ENCODE results near the gene COL11A1. TPM values are rescaled to one million over a fixed set of nuclear protein-coding genes. Genes with fewer than 3 reads are reported as not detected.

COL11A1 gene
- total RNA-seq, 2 experiments from 2014 or later, result 0.22 TPM; not detected in 1

- Histone ChIP-seq H3K4me1 (ENCODE audit: insufficient read depth, low read length, poor library complexity, severe bottlenecking) (no peaks in the 10 kb centered on the region), H3K4me2 (ENCODE audit: low read length) (no peak overlapping the region), H3K36me3 (ENCODE audit: insufficient read depth, low read length) (no peaks in the 10 kb centered on the region), H2AFZ (ENCODE audit: low read length) (no peak overlapping the region), H3K4me3 (ENCODE audit: low read depth, low read length, poor library complexity, severe bottlenecking) (no peak overlapping the region), H3K27ac (ENCODE audit: low read depth, low read length, poor library complexity, severe bottlenecking) (no peak overlapping the region), H4K20me1 (ENCODE audit: insufficient read depth, low read length) (no peaks in the 10 kb centered on the region), H3K79me2 (ENCODE audit: insufficient read depth, low read depth, low read length) (no peaks in the 10 kb centered on the region), H3K9me3 (ENCODE audit: low read length) (no peaks in the 10 kb centered on the region), H3K9me2 (ENCODE audit: insufficient read depth, low read length) (no peaks in the 10 kb centered on the region)
- CTCF ChIA-PET (ENCODE audit: unreplicated experiment), result no interaction called here
- TF ChIP-seq CTCF (conservative IDR thresholded peaks at IDR 0.05; ENCODE audit: low read length) (no peak), EZH2phosphoT487 (IDR thresholded peaks at IDR 0.05; ENCODE audit: borderline replicate concordance, low read depth, low read length) (no peak)
- intact Hi-C loops (cut with micrococcal nuclease; ENCODE audit: unreplicated experiment), result loop anchor here (5.0 to 10.0 kb wide), 2 partner anchors 133 to 416 kb away; no protein-coding TSS in a partner anchor
- no peak for DNase-seq (ENCODE audit: low spot score)
- BruUV-seq (replicated peaks), result no TSS peak
- POLR2A ChIA-PET, result interaction anchor here (0.6 to 1.7 kb wide), 4 partner anchors 10 to 367 kb away, joined by 4 to 6 read pairs (median 4); no protein-coding TSS in a partner anchor
These were observed 6.9 kb downstream of the COL11A1 start for GRCh38 chr1:103101399-103101798.

- Histone ChIP-seq H3K4me2 (ENCODE audit: low read length) (no peak overlapping the region), H3K27ac (ENCODE audit: low read depth, low read length, poor library complexity, severe bottlenecking) (no peak overlapping the region), H3K4me1 (ENCODE audit: insufficient read depth, low read length, poor library complexity, severe bottlenecking) (no peaks in the 10 kb centered on the region), H3K36me3 (ENCODE audit: insufficient read depth, low read length) (no peaks in the 10 kb centered on the region), H3K4me3 (ENCODE audit: low read depth, low read length, poor library complexity, severe bottlenecking) (no peak overlapping the region), H3K9me2 (ENCODE audit: insufficient read depth, low read length) (no peaks in the 10 kb centered on the region), H3K79me2 (ENCODE audit: insufficient read depth, low read depth, low read length) (no peaks in the 10 kb centered on the region), H2AFZ (ENCODE audit: low read length) (no peak overlapping the region), H3K9me3 (ENCODE audit: low read length) (no peaks in the 10 kb centered on the region), H4K20me1 (ENCODE audit: insufficient read depth, low read length) (no peaks in the 10 kb centered on the region)
- no TSS peak for BruUV-seq (replicated peaks)
- TF ChIP-seq CTCF (conservative IDR thresholded peaks at IDR 0.05; ENCODE audit: low read length) (no peak), EZH2phosphoT487 (IDR thresholded peaks at IDR 0.05; ENCODE audit: borderline replicate concordance, low read depth, low read length) (no peak)
- CTCF ChIA-PET (ENCODE audit: unreplicated experiment), result no interaction called here
- DNase-seq (ENCODE audit: low spot score), result no peak
- POLR2A ChIA-PET, result interaction anchor here (1.0 kb wide), 1 partner anchor 19 kb away, joined by 4 read pairs; no protein-coding TSS in a partner anchor
- intact Hi-C loops (cut with micrococcal nuclease; ENCODE audit: unreplicated experiment), result no loop called here
These were observed 19.1 kb downstream of the COL11A1 start for GRCh38 chr1:103089221-103089620.

GRCh38 chr1:103087256-103087655 lies 21.1 kb downstream of the COL11A1 start:
- no peaks in the 10 kb centered on the region for H4K20me1 ChIP-seq (ENCODE audit: insufficient read depth, low read length)
- no peak overlapping the region for H3K4me3 ChIP-seq (ENCODE audit: low read depth, low read length, poor library complexity, severe bottlenecking)
- H3K79me2 ChIP-seq (ENCODE audit: insufficient read depth, low read depth, low read length), result no peaks in the 10 kb centered on the region
- no peaks in the 10 kb centered on the region for H3K9me2 ChIP-seq (ENCODE audit: insufficient read depth, low read length)
- no peak for DNase-seq (ENCODE audit: low spot score)
- no peaks in the 10 kb centered on the region for H3K4me1 ChIP-seq (ENCODE audit: insufficient read depth, low read length, poor library complexity, severe bottlenecking)
- CTCF ChIA-PET (ENCODE audit: unreplicated experiment), result no interaction called here
- H3K9me3 ChIP-seq (ENCODE audit: low read length), result no peaks in the 10 kb centered on the region
- no peaks in the 10 kb centered on the region for H3K36me3 ChIP-seq (ENCODE audit: insufficient read depth, low read length)
- no peak overlapping the region for H3K27ac ChIP-seq (ENCODE audit: low read depth, low read length, poor library complexity, severe bottlenecking)
- intact Hi-C loops (cut with micrococcal nuclease; ENCODE audit: unreplicated experiment), result no loop called here
- H3K4me2 ChIP-seq (ENCODE audit: low read length), result no peak overlapping the region
- no peak for TF ChIP-seq EZH2phosphoT487 (IDR thresholded peaks at IDR 0.05; ENCODE audit: borderline replicate concordance, low read depth, low read length)
- TF ChIP-seq CTCF (conservative IDR thresholded peaks at IDR 0.05; ENCODE audit: low read length), result no peak
- no peak overlapping the region for H2AFZ ChIP-seq (ENCODE audit: low read length)
- POLR2A ChIA-PET, result interaction anchor here (1.1 kb wide), 1 partner anchor 15 kb away, joined by 4 read pairs; no protein-coding TSS in a partner anchor
- no TSS peak for BruUV-seq (replicated peaks)
